HG03469 (cell line): Measurements from ENCODE around the gene RRP1.
"Not testable (repeated sequence)": the region's sequence is repeated elsewhere in the genome, so short reads cannot be mapped to it uniquely, and the experiment has no call there.

Experiments used
- ATAC-seq: cut with Tn5 transposase; IDR thresholded peaks from one replicate; pipeline ENCODE4 v1.9.1; 2021; ENCODE audit warnings: mild to moderate bottlenecking, moderate library complexity, moderate number of reproducible peaks; ENCODE audit not compliant: unreplicated experiment

RRP1 gene

DNA sequence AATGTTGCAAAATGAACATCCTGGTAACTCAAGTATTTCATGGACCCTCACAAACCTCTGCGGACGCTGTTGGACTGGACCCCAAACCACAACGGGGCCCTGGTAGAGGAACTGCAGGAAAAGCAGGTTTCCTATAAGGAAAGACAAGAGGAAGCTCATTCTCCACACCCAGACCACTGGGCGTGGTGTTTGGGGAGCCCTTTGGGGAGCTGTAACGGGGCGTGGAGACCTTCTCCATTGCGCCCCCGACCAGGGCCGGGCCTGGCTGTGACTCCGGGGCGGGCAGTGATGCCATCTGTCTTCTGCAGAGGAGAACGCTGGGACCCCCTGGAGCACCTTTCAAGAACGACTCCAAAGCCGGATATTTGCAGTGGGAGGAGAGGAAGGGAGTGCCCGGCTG lies 45.7 kb downstream of the RRP1 start:
- no peak for ATAC-seq

- no peak for ATAC-seq
These were observed 46.5 kb downstream of the RRP1 start for GRCh38 chr21:43835861-43836260.

DNA sequence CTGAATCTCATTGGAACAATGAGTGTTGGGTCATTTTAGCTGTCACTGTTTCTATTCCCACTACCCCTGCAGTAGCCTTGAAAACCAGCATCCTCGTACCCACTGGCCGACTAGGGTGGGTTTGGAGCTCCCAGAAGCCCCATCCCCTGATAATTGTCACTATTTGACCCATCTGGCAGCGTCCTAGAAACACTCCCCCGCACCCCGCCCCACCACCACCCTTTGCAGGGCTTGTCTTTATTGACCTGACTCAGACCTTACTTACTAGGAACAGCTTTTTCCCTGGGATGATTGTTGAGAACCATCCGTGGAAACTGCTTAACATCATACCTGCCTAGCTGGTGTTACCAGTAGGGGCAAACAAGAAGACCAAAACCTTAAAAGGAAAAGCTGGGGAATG lies 47.2 kb downstream of the RRP1 start:
- ATAC-seq: no peak

- ATAC-seq: no peak
These were observed 50.9 kb downstream of the RRP1 start for GRCh38 chr21:43840259-43840658.

DNA sequence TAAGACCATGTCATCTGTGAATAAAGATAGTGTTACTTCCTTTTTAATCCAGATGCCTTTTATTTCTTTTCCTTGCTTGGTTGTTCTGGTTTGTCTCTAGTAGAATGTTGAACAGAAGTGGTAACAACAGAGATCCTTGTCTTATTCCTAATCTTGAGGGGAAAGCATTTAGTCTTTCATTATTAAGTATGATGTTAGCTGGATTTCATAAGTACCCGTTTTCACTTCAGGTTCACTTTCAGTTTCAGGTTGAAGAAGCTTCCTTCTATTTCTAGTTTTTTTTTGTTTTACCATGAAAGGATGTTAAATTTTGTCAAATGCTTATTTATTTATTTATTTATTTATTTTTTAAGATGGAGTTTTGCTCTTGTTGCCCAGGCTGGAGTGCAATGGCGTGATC lies 53.4 kb downstream of the RRP1 start:
- no peak for ATAC-seq

DNA sequence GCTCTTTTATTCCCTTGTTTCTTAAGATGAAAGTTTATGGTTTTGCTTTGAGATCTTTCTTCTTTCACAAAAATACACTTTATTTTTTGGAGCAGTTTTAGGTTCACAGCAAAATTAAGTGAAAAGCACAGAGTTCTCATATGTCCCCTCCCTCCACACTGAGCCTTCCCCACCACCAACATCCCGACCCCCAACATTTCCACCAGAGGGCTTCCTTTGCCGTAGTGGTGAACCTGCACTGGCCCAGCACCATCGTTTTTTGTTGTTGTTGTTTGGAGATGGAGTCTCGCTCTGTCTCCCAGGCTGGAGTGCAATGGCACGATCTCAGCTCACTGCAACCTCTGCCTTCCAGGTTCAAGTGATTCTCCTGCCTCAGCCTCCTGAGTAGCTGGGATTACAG lies 55.5 kb downstream of the RRP1 start:
- not testable (repeated sequence) for ATAC-seq

DNA sequence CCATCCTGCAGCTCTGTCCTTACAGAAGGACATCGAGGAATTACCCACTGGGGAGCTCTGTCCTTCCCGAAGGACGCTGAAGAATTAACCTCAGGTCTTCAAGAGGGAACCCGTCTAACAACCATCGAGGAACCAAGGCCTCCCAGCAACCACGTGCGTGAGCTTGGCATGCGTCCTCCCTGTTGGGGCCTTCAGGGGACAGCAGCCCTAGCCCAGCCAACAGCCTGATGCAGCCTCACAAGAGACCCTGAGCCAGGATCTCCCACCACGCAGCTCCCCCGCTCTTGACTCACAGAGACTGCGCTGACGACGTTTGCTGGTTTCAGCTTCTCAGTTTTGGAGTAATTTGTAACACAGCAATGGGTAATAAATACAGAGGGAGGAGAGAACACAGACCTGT lies 56.0 kb downstream of the RRP1 start:
- ATAC-seq: no peak

DNA sequence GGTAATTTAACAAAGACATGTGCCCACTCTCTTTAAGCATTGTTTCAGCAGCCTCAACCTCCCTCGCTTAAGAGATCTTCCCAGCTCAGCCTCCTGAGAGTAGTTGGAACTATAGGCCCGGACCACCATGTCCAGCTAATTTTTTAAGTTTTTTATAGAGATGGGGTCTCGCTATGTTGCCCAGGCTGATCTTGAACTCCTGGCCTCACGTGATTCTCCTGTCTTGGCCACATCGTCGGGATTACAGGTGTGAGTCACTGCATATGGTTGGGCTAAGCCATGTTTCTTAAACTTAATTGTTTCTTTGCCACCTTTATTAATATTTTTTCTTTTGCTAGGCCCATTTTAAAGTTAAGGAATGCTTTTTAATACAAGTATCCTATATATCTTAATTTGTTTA lies 57.1 kb downstream of the RRP1 start:
- ATAC-seq: no peak

GRCh38 chr21:43847301-43847700 lies 57.9 kb downstream of the RRP1 start:
- ATAC-seq: no peak

DNA sequence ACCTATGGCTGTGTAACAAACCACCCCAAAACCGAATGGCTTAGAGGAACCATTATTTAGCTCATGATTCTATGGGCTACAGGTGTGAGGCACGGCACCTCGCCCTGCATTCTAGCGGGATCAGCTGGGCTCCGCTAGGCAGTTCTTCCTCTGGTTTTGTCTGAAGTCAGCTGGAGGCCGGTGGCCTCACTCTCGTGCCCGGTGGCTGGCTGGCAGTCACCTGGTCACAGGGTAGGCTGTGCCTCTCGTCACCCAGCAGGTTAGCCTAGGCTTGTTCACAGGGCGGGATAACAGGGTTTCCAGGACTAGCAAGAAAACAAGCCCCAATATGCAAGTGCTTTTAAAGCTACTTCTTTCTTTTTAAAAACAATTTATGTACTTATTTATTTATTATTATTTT lies 59.4 kb downstream of the RRP1 start:
- ATAC-seq: no peak

- ATAC-seq: no peak
These were observed 60.3 kb downstream of the RRP1 start for GRCh38 chr21:43849532-43850299.

- ATAC-seq: no peak
These were observed 61.4 kb downstream of the RRP1 start for GRCh38 chr21:43850728-43851295.

DNA sequence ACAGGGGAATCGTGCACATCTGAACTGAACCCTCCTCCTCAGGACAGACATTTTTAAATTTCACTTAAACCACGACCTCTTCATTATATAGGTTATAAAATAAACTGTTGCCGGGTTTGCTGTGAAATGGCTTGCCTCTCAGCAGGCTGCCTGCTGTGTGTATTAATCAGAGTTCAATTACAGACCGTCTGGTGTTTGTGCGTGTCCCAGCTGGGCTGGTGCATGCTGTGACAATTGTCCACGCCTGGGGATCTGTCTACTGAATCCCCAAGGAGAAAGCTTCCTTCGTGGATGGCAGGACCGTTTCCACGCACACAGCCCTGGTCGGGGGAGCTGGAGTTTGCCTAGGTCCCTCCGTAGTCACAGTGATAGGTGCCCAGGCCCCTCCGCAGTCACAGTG lies 62.2 kb downstream of the RRP1 start:
- no peak for ATAC-seq

DNA sequence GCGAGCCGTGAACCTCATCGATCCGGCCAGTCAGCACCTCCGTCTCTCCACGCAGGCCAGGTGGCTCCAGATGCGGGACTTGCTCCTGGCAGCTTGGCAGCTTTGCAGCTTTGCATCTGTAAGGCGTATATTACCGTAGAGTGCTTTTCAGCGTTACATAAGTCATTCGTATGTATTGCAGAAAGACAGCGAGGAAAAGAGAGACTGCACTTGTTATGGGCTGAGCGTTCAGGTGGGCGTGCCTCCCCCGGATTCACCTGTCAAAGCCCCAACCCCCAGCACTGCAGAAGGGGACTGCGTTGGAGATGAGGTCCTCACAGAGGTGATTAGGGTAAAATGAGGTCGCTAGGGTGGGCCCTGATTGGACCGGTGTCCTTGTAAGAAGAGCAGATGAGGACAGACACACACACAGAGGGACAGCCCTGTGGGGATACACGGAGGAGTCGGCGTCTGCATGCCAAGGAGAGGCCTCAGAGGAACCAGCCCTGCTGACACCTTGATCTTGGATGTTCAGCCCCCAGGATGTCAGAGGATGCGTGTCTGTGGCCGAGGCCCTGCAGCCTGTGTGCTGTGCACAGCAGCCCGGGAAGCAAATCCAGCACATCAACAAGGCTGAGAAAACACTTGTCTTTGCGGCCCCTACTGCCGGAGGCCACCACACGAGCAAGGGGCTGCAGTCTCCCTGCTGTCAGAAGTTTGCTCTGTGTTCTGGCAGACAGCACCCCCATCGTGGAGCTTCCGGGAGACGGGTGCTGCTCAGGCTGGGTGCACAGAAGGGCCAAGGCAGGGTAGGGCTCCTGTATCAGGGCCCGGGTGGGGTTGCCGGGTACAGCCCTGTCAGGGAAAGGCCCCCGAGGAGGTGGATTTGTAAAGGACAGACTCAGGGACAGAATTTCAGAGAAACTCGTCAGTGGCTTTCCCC lies 64.7 kb downstream of the RRP1 start:
- ATAC-seq: no peak
